Sigmoid colon (tissue), 7 donors: ENCODE measurements around the gene ITGA11. TPM values are rescaled to one million over a fixed set of nuclear protein-coding genes. Genes with fewer than 3 reads are reported as not detected.

Source experiments
- DNase-seq: peaks from one replicate; pipeline ENCODE4 v3.0.0-alpha.2; 2019
- H3K27ac ChIP-seq, 4 donors: fragments of 200-600 bp; sonication (generic); one replicate each; pipeline ENCODE4 v1.5.1; 2016 to 2019; ENCODE audit warnings: mild to moderate bottlenecking in 1 of 4
- H3K27me3 ChIP-seq, 3 donors: fragments of 200-600 bp; sonication (generic); one replicate each; pipeline ENCODE4 v1.5.1; 2019; ENCODE audit warnings: mild to moderate bottlenecking in 1 of 3
- H3K36me3 ChIP-seq, 4 donors: fragments of 200-600 bp; sonication (generic); one replicate each; pipeline ENCODE4 v1.5.1; 2016 to 2019
- H3K4me1 ChIP-seq, 4 donors: fragments of 200-600 bp; sonication (generic); one replicate each; pipeline ENCODE4 v1.5.1; 2017 to 2019
- H3K4me3 ChIP-seq, 4 donors: fragments of 200-600 bp; sonication (generic); one replicate each; pipeline ENCODE4 v1.5.1; 2017 to 2019; ENCODE audit warnings: mild to moderate bottlenecking in 2 of 4, moderate library complexity in 1 of 4
- H3K9me3 ChIP-seq, 4 donors: fragments of 200-600 bp in 3 of 4; sonication (generic) in 3 of 4; one replicate each; pipeline versions ENCODE4 v1.5.1 to v1.6.1; 2013 to 2019
- EP300 ChIP-seq, 4 donors: sonication (generic); formaldehyde crosslinking; IDR thresholded peaks; one replicate each; pipeline ENCODE4 v1.6.1; 2017; ENCODE audit warnings: antibody characterized with exemption in 4 of 4
- POLR2A ChIP-seq, 2 donors: fragments of 450-650 bp; IDR thresholded peaks; one replicate each; pipeline ENCODE4 v1.6.1; 2016; ENCODE audit warnings: antibody characterized with exemption in 2 of 2, mild to moderate bottlenecking in 2 of 2, moderate library complexity in 2 of 2
- POLR2AphosphoS5 ChIP-seq, 4 donors: sonication (generic); formaldehyde crosslinking; IDR thresholded peaks; one replicate each; pipeline ENCODE4 v1.6.1; 2017; ENCODE audit warnings: antibody characterized with exemption in 4 of 4
- WGBS, 2 donors: extraction: QIAGEN DNeasy Blood & Tissue Kit; methylation state at CpG; one replicate each; pipeline ENCODE4 v1.1.7; 2013; 5-methylcytosine and 5-hydroxymethylcytosine counted together
- intact Hi-C: fragments of 100-400 bp; cut with DNase I; formaldehyde crosslinking; loops from one replicate; pipeline ENCODE4 v1.15.1; 2023
- polyA plus RNA-seq, 3 donors: library from polyadenylated mRNA; stranded (reverse); fragments of 200-250 nt; gene quantifications; one replicate each; pipeline ENCODE4 v1.2.3, GENCODE V29; 2013
- total RNA-seq, 4 donors: library from RNA; depleted of rRNA; stranded (reverse); fragments of >200 nt; gene quantifications; one replicate each; pipeline ENCODE4 v1.1.0, GENCODE V29; 2016
- TF ChIP-seq, protein P1 (sequence below), 4 experiments: fragments of 450-650 bp in 3 of 4; fragments of 200-600 bp in 1 of 4; IDR thresholded peaks; one replicate each; pipeline ENCODE4 v1.5.1; 2016 to 2019; ENCODE audit warnings: antibody characterized with exemption in 4 of 4, mild to moderate bottlenecking in 3 of 4, moderate library complexity in 2 of 4
- donor health status: healthy with polysubstance abuse.
- donor health status: Bipolar disorder and iron deficiency.
- donor health status: healthy.

The ITGA11 gene
- total and polyA plus RNA-seq, 7 donors: 0.71 to 6.1 (median 1.2) TPM

DNA sequence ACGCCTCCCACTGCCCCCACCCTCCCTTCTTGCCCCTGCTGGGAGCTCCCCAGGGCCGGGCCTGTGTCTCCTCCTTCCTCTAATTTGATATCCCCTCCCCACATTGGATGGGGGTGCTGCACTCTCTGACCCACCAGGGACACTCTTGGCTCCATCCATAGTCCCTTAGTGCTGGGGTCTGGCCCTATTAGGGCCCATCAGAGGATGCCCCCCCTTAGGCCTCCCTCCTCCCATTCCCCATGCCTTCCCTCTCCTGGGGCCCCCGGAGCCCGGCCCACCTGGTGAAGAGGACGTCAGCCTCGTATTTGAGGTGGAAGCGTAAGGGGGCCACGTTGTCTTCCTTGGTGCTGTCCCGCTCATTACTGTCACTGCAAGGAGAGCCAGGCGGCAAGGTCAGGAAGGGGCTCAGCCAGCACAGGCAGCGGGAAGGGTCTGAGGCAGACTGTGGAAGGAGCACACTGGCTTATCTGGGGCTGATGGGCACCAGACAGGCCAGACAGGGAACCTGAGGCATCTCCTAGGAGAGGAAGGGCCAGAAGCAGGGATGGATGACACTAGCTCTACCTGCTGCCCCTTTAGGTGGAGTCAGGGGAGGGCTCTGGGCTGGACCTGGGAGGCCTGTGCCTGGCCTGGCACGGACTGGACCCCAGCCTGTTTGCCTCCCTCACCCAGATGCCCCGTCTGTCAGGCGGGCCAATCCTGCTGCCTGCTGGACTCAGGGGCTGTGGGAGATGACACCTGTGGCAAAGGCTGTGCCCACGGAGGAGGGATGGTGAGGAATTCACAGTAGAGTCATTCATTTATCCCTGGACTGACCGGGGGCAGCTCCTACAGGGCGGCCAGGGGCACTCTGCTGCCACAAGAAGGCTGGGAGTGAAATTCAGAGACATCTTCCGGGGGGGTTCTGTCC lies 118.2 kb downstream of the ITGA11 start:
- intact Hi-C loops: no loop called here
- no peaks in the 10 kb centered on the region for H3K36me3 ChIP-seq
- TF ChIP-seq POLR2AphosphoS5 (IDR thresholded peaks at IDR 0.05): no peak
- TF ChIP-seq POLR2A (IDR thresholded peaks at IDR 0.05): no peak
- TF ChIP-seq, protein P1, sequence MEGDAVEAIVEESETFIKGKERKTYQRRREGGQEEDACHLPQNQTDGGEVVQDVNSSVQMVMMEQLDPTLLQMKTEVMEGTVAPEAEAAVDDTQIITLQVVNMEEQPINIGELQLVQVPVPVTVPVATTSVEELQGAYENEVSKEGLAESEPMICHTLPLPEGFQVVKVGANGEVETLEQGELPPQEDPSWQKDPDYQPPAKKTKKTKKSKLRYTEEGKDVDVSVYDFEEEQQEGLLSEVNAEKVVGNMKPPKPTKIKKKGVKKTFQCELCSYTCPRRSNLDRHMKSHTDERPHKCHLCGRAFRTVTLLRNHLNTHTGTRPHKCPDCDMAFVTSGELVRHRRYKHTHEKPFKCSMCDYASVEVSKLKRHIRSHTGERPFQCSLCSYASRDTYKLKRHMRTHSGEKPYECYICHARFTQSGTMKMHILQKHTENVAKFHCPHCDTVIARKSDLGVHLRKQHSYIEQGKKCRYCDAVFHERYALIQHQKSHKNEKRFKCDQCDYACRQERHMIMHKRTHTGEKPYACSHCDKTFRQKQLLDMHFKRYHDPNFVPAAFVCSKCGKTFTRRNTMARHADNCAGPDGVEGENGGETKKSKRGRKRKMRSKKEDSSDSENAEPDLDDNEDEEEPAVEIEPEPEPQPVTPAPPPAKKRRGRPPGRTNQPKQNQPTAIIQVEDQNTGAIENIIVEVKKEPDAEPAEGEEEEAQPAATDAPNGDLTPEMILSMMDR (IDR thresholded peaks at IDR 0.05): no peak
- TF ChIP-seq EP300 (IDR thresholded peaks at IDR 0.05): no peak
- no peak overlapping the region for H3K4me3 ChIP-seq
- H3K4me1 ChIP-seq: no peaks in the 10 kb centered on the region
- no peaks in the 10 kb centered on the region for H3K27me3 ChIP-seq
- H3K9me3 ChIP-seq: no peaks in the 10 kb centered on the region
- no peak overlapping the region for H3K27ac ChIP-seq
- 81 to 85% methylated on average over 18 of the region's 18 CpGs for WGBS, 2 donors
- DNase-seq: no peak

DNA sequence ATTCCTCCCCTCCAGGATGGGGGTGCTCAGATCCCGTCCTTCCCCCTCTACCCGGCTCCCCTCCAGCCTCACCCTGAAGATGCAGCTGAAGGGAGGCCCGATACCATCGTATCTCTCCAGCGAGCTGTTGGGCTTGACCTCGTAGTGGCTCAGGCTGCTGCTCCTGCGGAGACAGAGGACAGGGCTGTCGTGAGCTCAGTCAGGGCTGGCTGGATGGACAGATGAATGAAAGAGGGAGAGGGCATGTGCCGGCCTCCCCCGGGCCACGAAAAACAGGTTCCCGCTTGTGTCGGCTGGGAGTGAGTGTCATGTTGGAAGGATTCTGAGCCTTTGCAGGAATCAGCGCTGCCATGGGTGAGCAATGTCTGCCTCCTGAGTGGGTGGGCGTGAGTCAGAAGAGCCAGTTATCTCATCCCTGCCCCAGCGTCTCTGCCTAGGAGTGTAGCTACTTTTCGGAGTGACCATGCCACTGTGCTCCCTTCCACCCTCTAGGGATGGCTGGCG lies 119.2 kb downstream of the ITGA11 start:
- H3K9me3 ChIP-seq: no peaks in the 10 kb centered on the region
- 86 to 89% methylated on average over 18 of the region's 18 CpGs for WGBS, 2 donors
- no peak overlapping the region for H3K4me3 ChIP-seq
- TF ChIP-seq POLR2AphosphoS5 (IDR thresholded peaks at IDR 0.05) (no peak), EP300 (IDR thresholded peaks at IDR 0.05) (no peak), POLR2A (IDR thresholded peaks at IDR 0.05) (no peak)
- TF ChIP-seq, protein P1 (IDR thresholded peaks at IDR 0.05): no peak
- no peaks in the 10 kb centered on the region for H3K27me3 ChIP-seq
- no peak overlapping the region for H3K27ac ChIP-seq
- intact Hi-C loops: no loop called here
- DNase-seq: no peak
- H3K36me3 ChIP-seq: no peaks in the 10 kb centered on the region
- no peaks in the 10 kb centered on the region for H3K4me1 ChIP-seq

- 87 to 92% methylated on average over 3 of the region's 3 CpGs for WGBS, 2 donors
- H3K4me3 ChIP-seq: no peak overlapping the region
- TF ChIP-seq POLR2A (IDR thresholded peaks at IDR 0.05): no peak
- no peak for TF ChIP-seq POLR2AphosphoS5 (IDR thresholded peaks at IDR 0.05)
- TF ChIP-seq, protein P1 (IDR thresholded peaks at IDR 0.05): no peak
- no peak for TF ChIP-seq EP300 (IDR thresholded peaks at IDR 0.05)
- no peak for DNase-seq
- no peaks in the 10 kb centered on the region for H3K4me1 ChIP-seq
- H3K27me3 ChIP-seq: no peaks in the 10 kb centered on the region
- no peaks in the 10 kb centered on the region for H3K36me3 ChIP-seq
- H3K9me3 ChIP-seq: no peaks in the 10 kb centered on the region
- no peak overlapping the region for H3K27ac ChIP-seq
- intact Hi-C loops: no loop called here
These were observed 120.0 kb downstream of the ITGA11 start for GRCh38 chr15:68311859-68312557.

- peaks cover 0 to 1% (median under 1%) of the 10 kb centered on the region in 4 donors for H3K4me1 ChIP-seq
- H3K4me3 ChIP-seq: no peak overlapping the region
- H3K27me3 ChIP-seq: no peaks in the 10 kb centered on the region
- intact Hi-C loops: no loop called here
- DNase-seq: no peak
- H3K36me3 ChIP-seq: no peaks in the 10 kb centered on the region
- no peak overlapping the region for H3K27ac ChIP-seq
- TF ChIP-seq POLR2AphosphoS5 (IDR thresholded peaks at IDR 0.05): no peak
- TF ChIP-seq EP300 (IDR thresholded peaks at IDR 0.05): no peak
- no peak for TF ChIP-seq POLR2A (IDR thresholded peaks at IDR 0.05)
- TF ChIP-seq, protein P1 (IDR thresholded peaks at IDR 0.05): no peak
- H3K9me3 ChIP-seq: no peaks in the 10 kb centered on the region
- 93 to 95% methylated on average over 3 of the region's 3 CpGs for WGBS, 2 donors
These were observed 120.5 kb downstream of the ITGA11 start for GRCh38 chr15:68311464-68311835.
